Activated T-helper 1 cell treated with anti-CD3 and anti-CD28 coated beads, Interleukin-12 subunit alpha, Interleukin-12 subunit beta, Interleukin-2, Interleukin-4 antibody, amounts not matched to agents 30 ng/mL and 10 ng/mL and 1 ng/mL, durations not matched to agents 14 hours and 24 hours and 36 hours (primary cell): ENCODE measurements around the gene SCYL1. TPM values are rescaled to one million over a fixed set of nuclear protein-coding genes. Genes with fewer than 3 reads are reported as not detected.
"Not testable (repeated sequence)": the region's sequence is repeated elsewhere in the genome, so short reads cannot be mapped to it uniquely, and the experiment has no call there.

Experiments
- DNase-seq: peaks from one replicate; pipeline ENCODE4 v3.0.0; 2021; ENCODE audit warnings: low spot score
- H3K27ac Mint-ChIP-seq: one replicate; pipeline ENCODE4 v1.8.0; 2021; ENCODE audit warnings: mild to moderate bottlenecking, mixed read lengths
- H3K27me3 Mint-ChIP-seq: one replicate; pipeline ENCODE4 v1.8.0; 2022; ENCODE audit warnings: mild to moderate bottlenecking, moderate library complexity, mixed read lengths; ENCODE audit not compliant: insufficient read depth
- H3K36me3 Mint-ChIP-seq: one replicate; pipeline ENCODE4 v1.8.0; 2021; ENCODE audit warnings: low read depth, mixed read lengths
- H3K4me1 Mint-ChIP-seq: one replicate; pipeline ENCODE4 v1.8.0; 2021; ENCODE audit warnings: low read depth, mixed read lengths
- H3K4me3 Mint-ChIP-seq: one replicate; pipeline ENCODE4 v1.8.0; 2021; ENCODE audit warnings: mild to moderate bottlenecking, moderate library complexity, mixed read lengths
- H3K9me3 Mint-ChIP-seq: one replicate; pipeline ENCODE4 v1.8.0; 2021; ENCODE audit warnings: mixed read lengths
- intact Hi-C: fragments of 100-400 bp; cut with micrococcal nuclease; formaldehyde crosslinking; loops from one replicate; pipeline ENCODE4 v1.15.1; 2024
- total RNA-seq: library from RNA; stranded (reverse); gene quantifications from 2 replicates; pipeline ENCODE4 v1.2.3, GENCODE V29; 2022

SCYL1 gene
- total RNA-seq, 1 donor from 2014 or later = 103 TPM

DNA sequence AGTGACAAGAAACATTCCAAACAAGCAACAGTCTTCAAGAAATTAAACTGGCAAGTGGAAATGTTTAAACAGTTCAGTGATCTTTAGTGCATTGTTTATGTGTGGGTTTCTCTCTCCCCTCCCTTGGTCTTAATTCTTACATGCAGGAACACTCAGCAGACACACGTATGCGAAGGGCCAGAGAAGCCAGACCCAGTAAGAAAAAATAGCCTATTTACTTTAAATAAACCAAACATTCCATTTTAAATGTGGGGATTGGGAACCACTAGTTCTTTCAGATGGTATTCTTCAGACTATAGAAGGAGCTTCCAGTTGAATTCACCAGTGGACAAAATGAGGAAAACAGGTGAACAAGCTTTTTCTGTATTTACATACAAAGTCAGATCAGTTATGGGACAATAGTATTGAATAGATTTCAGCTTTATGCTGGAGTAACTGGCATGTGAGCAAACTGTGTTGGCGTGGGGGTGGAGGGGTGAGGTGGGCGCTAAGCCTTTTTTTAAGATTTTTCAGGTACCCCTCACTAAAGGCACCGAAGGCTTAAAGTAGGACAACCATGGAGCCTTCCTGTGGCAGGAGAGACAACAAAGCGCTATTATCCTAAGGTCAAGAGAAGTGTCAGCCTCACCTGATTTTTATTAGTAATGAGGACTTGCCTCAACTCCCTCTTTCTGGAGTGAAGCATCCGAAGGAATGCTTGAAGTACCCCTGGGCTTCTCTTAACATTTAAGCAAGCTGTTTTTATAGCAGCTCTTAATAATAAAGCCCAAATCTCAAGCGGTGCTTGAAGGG is 20.0 kb upstream of the SCYL1 start:
- Mint-ChIP-seq H3K27ac (peak overlapping the region; percentile 82), H3K4me3 (no peak overlapping the region), H3K27me3 (no peaks in the 10 kb centered on the region), H3K4me1 (peaks cover 50% of the 10 kb centered on the region), H3K9me3 (no peaks in the 10 kb centered on the region), H3K36me3 (peaks cover 30% of the 10 kb centered on the region)
- intact Hi-C loops = loop anchor here (5.0 kb wide), 1 partner anchor 243 kb away; the partner anchor contains the start of gene POLA2
- DNase-seq = no peak

DNA sequence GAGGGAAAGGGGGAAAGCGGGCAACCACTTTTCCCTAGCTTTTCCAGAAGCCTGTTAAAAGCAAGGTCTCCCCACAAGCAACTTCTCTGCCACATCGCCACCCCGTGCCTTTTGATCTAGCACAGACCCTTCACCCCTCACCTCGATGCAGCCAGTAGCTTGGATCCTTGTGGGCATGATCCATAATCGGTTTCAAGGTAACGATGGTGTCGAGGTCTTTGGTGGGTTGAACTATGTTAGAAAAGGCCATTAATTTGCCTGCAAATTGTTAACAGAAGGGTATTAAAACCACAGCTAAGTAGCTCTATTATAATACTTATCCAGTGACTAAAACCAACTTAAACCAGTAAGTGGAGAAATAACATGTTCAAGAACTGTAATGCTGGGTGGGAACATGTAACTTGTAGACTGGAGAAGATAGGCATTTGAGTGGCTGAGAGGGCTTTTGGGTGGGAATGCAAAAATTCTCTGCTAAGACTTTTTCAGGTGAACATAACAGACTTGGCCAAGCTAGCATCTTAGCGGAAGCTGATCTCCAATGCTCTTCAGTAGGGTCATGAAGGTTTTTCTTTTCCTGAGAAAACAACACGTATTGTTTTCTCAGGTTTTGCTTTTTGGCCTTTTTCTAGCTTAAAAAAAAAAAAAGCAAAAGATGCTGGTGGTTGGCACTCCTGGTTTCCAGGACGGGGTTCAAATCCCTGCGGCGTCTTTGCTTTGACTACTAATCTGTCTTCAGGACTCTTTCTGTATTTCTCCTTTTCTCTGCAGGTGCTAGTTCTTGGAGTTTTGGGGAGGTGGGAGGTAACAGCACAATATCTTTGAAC is 19.2 kb upstream of the SCYL1 start:
- Mint-ChIP-seq H3K4me1 (peaks cover 53% of the 10 kb centered on the region), H3K4me3 (no peak overlapping the region), H3K9me3 (no peaks in the 10 kb centered on the region), H3K36me3 (peaks cover 30% of the 10 kb centered on the region), H3K27me3 (no peaks in the 10 kb centered on the region), H3K27ac (peak overlapping the region; percentile 72)
- intact Hi-C loops = loop anchor here (5.0 kb wide), 1 partner anchor 243 kb away; the partner anchor contains the start of gene POLA2
- DNase-seq = no peak

DNA sequence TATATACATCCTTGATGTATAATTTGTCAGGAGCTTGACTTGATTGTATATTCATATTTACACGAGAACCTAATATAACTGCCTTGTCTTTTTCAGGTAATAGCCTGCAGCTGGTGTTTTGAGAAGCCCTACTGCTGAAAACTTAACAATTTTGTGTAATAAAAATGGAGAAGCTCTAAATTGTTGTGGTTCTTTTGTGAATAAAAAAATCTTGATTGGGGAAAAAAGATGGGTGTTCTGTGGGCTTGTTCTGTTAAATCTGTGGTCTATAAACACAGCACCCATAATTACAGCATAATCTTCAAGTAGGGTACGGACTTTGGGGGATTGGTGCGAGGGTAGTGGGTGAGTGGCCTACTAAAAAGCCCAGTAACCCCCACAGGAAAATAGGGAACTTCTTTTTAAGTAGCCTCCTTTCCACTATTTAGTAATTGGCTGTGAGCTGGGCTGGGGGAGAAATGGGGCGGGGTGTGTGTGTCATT is 18.6 kb upstream of the SCYL1 start:
- no peak for DNase-seq
- Mint-ChIP-seq H3K4me3 (no peak overlapping the region), H3K4me1 (peaks cover 56% of the 10 kb centered on the region), H3K27me3 (no peaks in the 10 kb centered on the region), H3K27ac (peak overlapping the region; percentile 72), H3K36me3 (peaks cover 30% of the 10 kb centered on the region), H3K9me3 (no peaks in the 10 kb centered on the region)
- intact Hi-C loops = loop anchor here (5.0 kb wide), 1 partner anchor 244 kb away; the partner anchor contains the start of gene POLA2

DNA sequence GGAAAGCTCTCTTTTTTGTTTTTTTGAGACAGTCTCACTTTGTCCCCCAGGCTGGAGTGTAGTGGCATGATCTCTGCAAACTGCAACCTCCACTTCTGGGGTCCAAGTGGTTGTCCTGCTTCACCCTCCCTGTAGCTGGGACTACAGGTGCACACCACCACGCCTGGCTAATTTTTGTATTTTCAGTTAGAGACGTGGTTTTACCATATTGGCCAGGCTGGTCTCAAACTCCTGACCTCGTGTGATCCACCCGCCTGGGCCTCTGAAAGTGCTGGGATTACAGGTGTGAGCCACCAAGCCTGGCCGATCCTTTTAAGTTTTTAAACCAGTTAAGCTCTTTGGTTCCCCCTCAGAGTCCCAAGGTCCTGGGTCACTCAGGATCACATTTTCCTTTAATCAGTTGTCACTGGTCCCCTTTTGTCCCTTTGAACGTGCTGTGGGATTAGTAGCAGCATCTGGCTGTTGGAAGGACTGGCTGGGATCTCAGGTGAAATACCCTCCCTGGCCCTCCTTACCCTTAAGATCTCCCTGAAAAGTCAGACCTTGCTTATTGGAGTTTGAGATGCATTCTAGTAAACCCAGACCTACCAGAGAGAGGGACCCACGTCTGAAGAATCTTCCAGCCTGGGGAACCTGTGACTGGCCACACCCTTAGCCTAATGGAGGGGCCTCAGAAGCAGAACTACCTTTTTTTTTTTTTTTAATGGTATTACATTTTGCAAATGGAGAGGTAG is 17.9 kb upstream of the SCYL1 start:
- intact Hi-C loops = loop anchor here (5.0 kb wide), 1 partner anchor 245 kb away; the partner anchor contains the start of gene POLA2
- H3K4me1 Mint-ChIP-seq = peaks cover 56% of the 10 kb centered on the region

DNA sequence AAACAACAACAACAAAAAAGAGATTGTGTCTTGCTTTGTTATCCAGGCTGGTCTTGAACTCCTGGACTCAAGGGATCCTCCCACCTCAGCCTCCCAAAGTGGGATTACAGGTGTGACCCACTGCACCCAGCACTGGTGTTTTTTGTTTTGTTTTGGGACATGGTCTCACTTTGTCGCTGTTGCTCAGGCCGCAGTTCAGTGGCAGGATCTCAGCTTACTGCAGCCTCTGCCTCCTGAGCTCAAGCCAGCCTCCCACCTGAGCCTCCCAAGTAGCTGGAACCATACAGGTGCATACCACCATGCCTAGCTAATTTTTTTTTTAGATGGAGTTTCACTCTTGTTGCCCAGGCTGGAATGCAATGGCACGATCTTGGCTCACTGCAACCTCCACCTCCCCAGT is 12.6 kb upstream of the SCYL1 start:
- H3K9me3 Mint-ChIP-seq, H3K36me3 Mint-ChIP-seq, H3K4me3 Mint-ChIP-seq, H3K27me3 Mint-ChIP-seq, H3K27ac Mint-ChIP-seq, DNase-seq: not testable (repeated sequence)
- intact Hi-C loops = loop anchor here (10.0 kb wide), 1 partner anchor 288 kb away; no protein-coding TSS in a partner anchor
- peaks cover 22% of the 10 kb centered on the region for H3K4me1 Mint-ChIP-seq

More for the DNA sequence above, 17.9 kb upstream of the SCYL1 start:
- peak; percentile 31 for DNase-seq
- Mint-ChIP-seq H3K4me3 (no peak overlapping the region), H3K27ac (peak overlapping the region; percentile 72), H3K36me3 (peaks cover 30% of the 10 kb centered on the region), H3K9me3 (no peaks in the 10 kb centered on the region), H3K27me3 (no peaks in the 10 kb centered on the region)

DNA sequence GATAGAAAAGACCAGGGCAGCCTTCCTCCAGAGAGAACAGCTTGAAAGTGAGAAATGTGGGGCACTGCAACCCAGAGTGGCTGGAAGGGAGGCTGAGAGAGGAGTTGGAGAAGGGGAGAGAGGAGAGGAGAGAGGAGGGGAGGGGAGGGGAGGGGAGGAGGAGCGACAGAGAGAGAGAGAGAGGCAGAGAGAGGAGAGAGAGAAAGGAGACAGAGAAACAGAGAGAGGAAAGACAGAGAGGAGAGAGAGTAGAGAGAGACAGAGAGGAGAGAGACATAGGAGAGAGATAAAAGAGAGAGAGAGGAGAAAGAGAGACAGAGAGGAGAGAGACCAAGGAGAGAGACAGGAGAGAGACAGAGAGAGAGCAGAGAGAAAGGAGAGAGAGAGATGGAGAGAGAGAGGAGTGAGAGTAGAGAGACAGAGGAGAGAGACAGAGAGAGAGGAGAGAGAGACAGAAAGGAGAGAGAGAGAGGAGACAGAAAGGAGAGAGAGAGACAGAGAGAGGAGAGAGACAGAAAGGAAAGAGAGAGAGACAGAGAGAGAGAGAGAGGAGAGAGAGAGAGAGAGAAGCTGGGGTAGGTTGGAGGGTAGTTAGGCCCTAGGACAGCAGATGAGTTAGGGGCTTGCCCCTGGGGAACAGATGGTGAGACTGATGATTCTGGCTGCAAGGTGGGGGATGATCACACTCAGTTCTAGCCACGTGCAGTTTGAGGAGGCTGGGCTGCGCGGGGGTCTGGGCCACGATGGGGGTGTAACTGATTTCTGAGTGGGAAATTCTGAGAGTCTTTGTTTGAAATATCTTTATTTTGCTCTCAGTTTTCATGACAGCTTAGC is 8.5 kb upstream of the SCYL1 start:
- intact Hi-C loops = loop anchor here (10.0 kb wide), 1 partner anchor 292 kb away; no protein-coding TSS in a partner anchor

DNA sequence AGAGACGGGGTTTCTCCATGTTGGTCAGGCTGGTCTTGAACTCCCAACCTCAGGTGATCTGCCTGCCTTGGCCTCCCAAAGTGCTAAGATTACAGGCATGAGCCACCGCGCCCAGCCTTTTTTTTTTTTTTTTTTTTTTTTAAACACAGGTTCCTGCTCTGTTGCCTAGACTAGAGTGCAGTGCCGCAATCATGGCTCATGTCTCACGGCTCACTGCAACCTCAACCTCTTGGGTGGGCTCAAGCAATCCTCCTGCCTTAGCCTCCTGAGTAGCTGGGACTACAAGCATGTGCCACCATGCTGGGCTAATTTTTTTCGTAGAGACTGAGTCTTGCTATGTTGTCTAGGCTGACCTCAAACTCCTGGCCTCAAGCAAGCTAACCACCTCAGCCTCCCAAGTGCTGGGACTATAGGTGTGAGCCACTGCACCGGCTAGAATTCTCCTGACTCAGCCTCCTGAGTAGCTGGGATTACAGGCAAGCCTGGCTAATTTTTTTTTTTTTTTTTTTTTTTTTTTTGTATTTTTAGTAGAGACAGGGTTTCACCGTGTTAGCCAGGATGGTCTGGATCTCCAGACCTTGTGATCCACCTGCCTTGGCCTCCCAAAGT is 5.8 kb upstream of the SCYL1 start:
- DNase-seq, H3K27ac Mint-ChIP-seq, H3K36me3 Mint-ChIP-seq, H3K4me3 Mint-ChIP-seq, H3K27me3 Mint-ChIP-seq, H3K9me3 Mint-ChIP-seq: not testable (repeated sequence)
- peaks cover 37% of the 10 kb centered on the region for H3K4me1 Mint-ChIP-seq
- intact Hi-C loops = loop anchor here (10.0 kb wide), 1 partner anchor 294 kb away; no protein-coding TSS in a partner anchor

More for the DNA sequence above, 8.5 kb upstream of the SCYL1 start:
- no peak for DNase-seq
- Mint-ChIP-seq H3K27ac (peak overlapping the region; percentile 4), H3K4me1 (peaks cover 10% of the 10 kb centered on the region), H3K36me3 (no peaks in the 10 kb centered on the region), H3K27me3 (no peaks in the 10 kb centered on the region), H3K9me3 (no peaks in the 10 kb centered on the region), H3K4me3 (no peak overlapping the region)

DNA sequence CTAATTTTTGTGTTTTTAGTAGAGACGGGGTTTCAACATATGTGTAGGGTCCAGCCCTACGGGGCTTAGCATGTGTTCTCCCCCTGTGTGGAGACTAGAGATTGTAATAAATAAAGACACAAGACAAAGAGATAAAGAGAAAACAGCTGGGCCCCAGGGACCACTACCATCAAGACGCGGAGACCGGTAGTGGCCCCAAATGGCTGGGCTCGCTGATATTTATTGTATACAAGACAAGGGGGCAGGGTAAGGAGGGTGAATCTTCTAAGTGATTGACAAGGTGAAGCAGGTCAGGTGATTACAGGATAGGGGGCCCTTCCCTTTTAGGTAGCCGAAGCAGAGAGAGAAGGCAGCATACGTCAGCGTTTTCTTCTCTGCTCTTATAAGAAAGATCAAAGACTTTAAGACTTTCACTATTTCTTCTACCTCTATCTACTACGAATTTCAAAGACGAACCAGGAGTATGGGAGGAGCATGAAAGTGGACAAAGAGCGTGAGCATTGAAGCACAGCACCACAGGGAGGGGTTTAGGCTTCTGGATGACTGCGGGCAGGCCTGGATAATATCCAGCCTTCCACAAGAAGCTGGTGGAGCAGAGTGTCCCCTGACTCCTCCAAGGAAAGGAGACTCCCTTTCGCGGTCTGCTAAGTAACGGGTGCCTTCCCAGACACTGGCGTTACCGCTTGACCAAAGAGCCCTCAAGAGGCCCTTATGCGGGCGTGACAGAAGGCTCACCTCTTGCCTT is 2.9 kb upstream of the SCYL1 start:
- intact Hi-C loops = not testable (repeated sequence)
- H3K4me3 Mint-ChIP-seq = peak overlapping the region; percentile 81
- H3K4me1 Mint-ChIP-seq = peaks cover 34% of the 10 kb centered on the region

DNA sequence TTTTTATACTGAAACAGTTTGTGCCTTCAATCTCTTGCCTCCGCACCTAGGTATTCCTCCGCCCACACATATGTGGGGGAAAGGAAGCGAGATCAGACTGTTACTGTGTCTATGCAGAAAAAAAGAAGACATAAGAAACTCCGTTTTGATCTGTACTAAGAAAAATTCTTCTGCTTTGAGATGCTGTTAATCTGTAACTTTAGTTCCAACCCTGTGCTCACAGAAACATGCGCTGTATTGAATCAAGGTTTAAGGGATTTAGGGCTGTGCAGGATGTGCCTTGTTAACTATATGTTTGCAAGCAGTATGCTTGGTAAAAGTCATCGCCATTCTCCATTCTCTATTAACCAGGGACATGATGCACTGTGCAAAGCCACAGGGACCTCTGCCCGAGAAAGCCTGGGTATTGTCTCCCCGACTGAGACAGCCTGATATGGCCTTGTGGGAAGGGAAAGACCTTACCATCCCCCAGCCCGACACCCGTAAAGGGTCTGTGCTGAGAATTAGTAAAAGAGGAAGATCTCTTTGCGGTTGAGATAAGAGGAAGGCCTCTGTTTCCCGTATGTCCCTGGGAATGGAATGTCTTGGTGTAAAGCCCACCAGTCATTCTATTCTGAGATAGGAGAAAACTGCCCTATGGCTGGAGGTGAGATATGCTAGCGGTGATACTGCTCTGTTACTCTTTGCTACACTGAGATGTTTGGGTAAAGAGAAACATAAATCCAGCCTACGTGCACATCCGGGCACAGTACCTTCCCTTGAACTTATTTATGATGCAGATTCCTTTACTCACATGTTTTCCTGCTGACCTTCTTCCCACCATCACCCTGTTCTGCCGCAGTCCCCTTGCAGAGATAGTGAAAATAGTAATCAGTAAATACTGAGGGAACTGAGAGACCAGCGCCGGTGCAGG is 1.9 kb upstream of the SCYL1 start:
- intact Hi-C loops = loop anchor here (1.0 kb wide), 2 partner anchors 13 to 169 kb away; partner anchors contain the start of gene TIGD3
- DNase-seq, H3K36me3 Mint-ChIP-seq, H3K27me3 Mint-ChIP-seq, H3K9me3 Mint-ChIP-seq: not testable (repeated sequence)
- H3K27ac Mint-ChIP-seq = peak overlapping the region; percentile 82
- H3K4me3 Mint-ChIP-seq = peak overlapping the region; percentile 81
- H3K4me1 Mint-ChIP-seq = peaks cover 37% of the 10 kb centered on the region

More for the DNA sequence above, 2.9 kb upstream of the SCYL1 start:
- H3K27ac Mint-ChIP-seq = peak overlapping the region; percentile 31
- H3K27me3 Mint-ChIP-seq, DNase-seq, H3K36me3 Mint-ChIP-seq, H3K9me3 Mint-ChIP-seq: not testable (repeated sequence)

DNA sequence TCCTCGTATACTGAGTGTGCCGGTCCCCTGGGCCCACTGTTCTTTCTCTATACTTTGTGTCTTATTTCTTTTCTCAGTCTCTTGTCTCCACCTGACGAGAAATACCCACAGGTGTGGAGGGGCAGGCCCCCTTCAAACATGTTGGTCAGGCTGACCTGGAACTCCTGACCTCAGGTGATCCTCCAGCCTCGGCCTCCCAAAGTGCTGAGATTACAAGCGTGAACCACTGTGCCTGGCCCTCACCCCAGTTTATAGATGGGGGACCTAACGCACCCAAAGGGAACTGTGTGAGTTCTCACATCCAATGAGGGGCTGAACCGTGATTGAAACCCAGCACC is 1.3 kb upstream of the SCYL1 start:
- peaks cover 38% of the 10 kb centered on the region for H3K4me1 Mint-ChIP-seq

More for the DNA sequence above, 1.3 kb upstream of the SCYL1 start:
- H3K4me3 Mint-ChIP-seq = peak overlapping the region; percentile 81
- not testable (repeated sequence) for H3K27me3 Mint-ChIP-seq, DNase-seq, H3K9me3 Mint-ChIP-seq, H3K36me3 Mint-ChIP-seq
- intact Hi-C loops = loop anchor here (1.0 kb wide), 2 partner anchors 13 to 169 kb away; partner anchors contain the start of gene TIGD3
- peak overlapping the region; percentile 82 for H3K27ac Mint-ChIP-seq
